Measurements from ENCODE around the gene PRSS35.
"Not testable (repeated sequence)": the region's sequence is repeated elsewhere in the genome, so short reads cannot be mapped to it uniquely, and the experiment has no call there.

PRSS35 gene

GRCh38 chr6:83511901-83512681 is at the start of gene PRSS35:
Gene PRSS35 (plus strand): TSS chr6:83512534. CDS start chr6:83523442, 10,908 bp downstream.
- DNase-seq (ENCODE audit: low spot score): peak; percentile 40

GRCh38 chr6:83463886-83464285 is 48.4 kb upstream of the PRSS35 start:
- no peak for DNase-seq (ENCODE audit: low spot score)

- no peak for DNase-seq (ENCODE audit: low spot score)
Measured at GRCh38 chr6:83464381-83465140, 47.8 kb upstream of the PRSS35 start.

GRCh38 chr6:83466328-83466727 is 46.0 kb upstream of the PRSS35 start:
- no peak for DNase-seq (ENCODE audit: low spot score)

- DNase-seq (ENCODE audit: low spot score): peak; percentile 23
Measured at GRCh38 chr6:83467620-83468036, 44.7 kb upstream of the PRSS35 start.

- no peak for DNase-seq (ENCODE audit: low spot score)
Measured at GRCh38 chr6:83470001-83470400, 42.3 kb upstream of the PRSS35 start.

GRCh38 chr6:83470587-83470986 is 41.7 kb upstream of the PRSS35 start:
- DNase-seq (ENCODE audit: low spot score): no peak

GRCh38 chr6:83472767-83473166 is 39.6 kb upstream of the PRSS35 start:
- peak; percentile 42 for DNase-seq (ENCODE audit: low spot score)

- no peak for DNase-seq (ENCODE audit: low spot score)
Measured at GRCh38 chr6:83474309-83474708, 38.0 kb upstream of the PRSS35 start.

- DNase-seq (ENCODE audit: low spot score): no peak
Measured at GRCh38 chr6:83476971-83477370, 35.4 kb upstream of the PRSS35 start.

- no peak for DNase-seq (ENCODE audit: low spot score)
Measured at GRCh38 chr6:83479389-83479788, 32.9 kb upstream of the PRSS35 start.

- no peak for DNase-seq (ENCODE audit: low spot score)
Measured at GRCh38 chr6:83480470-83480869, 31.9 kb upstream of the PRSS35 start.

GRCh38 chr6:83481938-83482337 is 30.4 kb upstream of the PRSS35 start:
- not testable (repeated sequence) for DNase-seq (ENCODE audit: low spot score)

GRCh38 chr6:83488448-83488847 is 23.9 kb upstream of the PRSS35 start:
- DNase-seq (ENCODE audit: low spot score): no peak

GRCh38 chr6:83488861-83489260 is 23.5 kb upstream of the PRSS35 start:
- DNase-seq (ENCODE audit: low spot score): no peak

GRCh38 chr6:83490217-83490807 is 22.0 kb upstream of the PRSS35 start:
- DNase-seq (ENCODE audit: low spot score): no peak

GRCh38 chr6:83505356-83505755 is 7.0 kb upstream of the PRSS35 start:
- DNase-seq (ENCODE audit: low spot score): no peak

GRCh38 chr6:83509441-83509840 is 2.9 kb upstream of the PRSS35 start:
- DNase-seq (ENCODE audit: low spot score): no peak

- no peak for DNase-seq (ENCODE audit: low spot score)
Measured at GRCh38 chr6:83510791-83511190, 1.5 kb upstream of the PRSS35 start.

GRCh38 chr6:83511266-83511665 is 1.1 kb upstream of the PRSS35 start:
- DNase-seq (ENCODE audit: low spot score): no peak

GRCh38 chr6:83514466-83514865 is 2.1 kb downstream of the PRSS35 start:
- no peak for DNase-seq (ENCODE audit: low spot score)

GRCh38 chr6:83514866-83515466 is 2.6 kb downstream of the PRSS35 start:
- DNase-seq (ENCODE audit: low spot score): peak; percentile 45

- no peak for DNase-seq (ENCODE audit: low spot score)
Measured at GRCh38 chr6:83517500-83517899, 5.2 kb downstream of the PRSS35 start.

Data from putamen (tissue), 1 donor.